Hepatocyte (in vitro differentiated cells): ENCODE results near the gene NCMAP.

ENCODE experiments used
- CTCF ChIP-seq: fragments of 200-600 bp; sonication (generic); IDR thresholded peaks from 2 replicates; pipeline ENCODE4 v1.5.1; 2016; ENCODE audit warnings: antibody characterized with exemption, mild to moderate bottlenecking; ENCODE audit not compliant: poor library complexity
- EZH2 ChIP-seq: fragments of 200-600 bp; sonication (generic); IDR thresholded peaks from 2 replicates; pipeline ENCODE4 v1.6.1; 2016; ENCODE audit warnings: antibody characterized with exemption, mild to moderate bottlenecking, borderline replicate concordance
- EZH2phosphoT487 ChIP-seq: fragments of 200-600 bp; sonication (generic); IDR thresholded peaks from one replicate; pipeline ENCODE4 v1.6.1; 2018; ENCODE audit warnings: antibody characterized with exemption, mild to moderate bottlenecking, low read depth, moderate library complexity; ENCODE audit not compliant: unreplicated experiment, severe bottlenecking

GRCh38 chr1:24526940-24527542 lies 28.8 kb upstream of the NCMAP start:
- TF ChIP-seq CTCF (peak; percentile 41), EZH2 (no peak), EZH2phosphoT487 (no peak)
